HepG2 (cell line): ENCODE data around the gene CHST3. TPM values are rescaled to one million over a fixed set of nuclear protein-coding genes. Genes with fewer than 3 reads are reported as not detected.

ENCODE experiments used
- BCLAF1 ChIP-seq: fragments of 450-650 bp; IDR thresholded peaks from 2 replicates; pipeline ENCODE4 v1.6.1; 2017; ENCODE audit warnings: mild to moderate bottlenecking
- KLF6 ChIP-seq: IDR thresholded peaks from 2 replicates; pipeline ENCODE4 v1.8.0; 2016; ENCODE audit warnings: missing biosample characterization, missing genetic modification reagents
- RCOR2 ChIP-seq: IDR thresholded peaks from 2 replicates; pipeline ENCODE4 v1.6.1; 2016; ENCODE audit warnings: missing biosample characterization, missing genetic modification reagents
- SALL2 ChIP-seq: sonication (generic); formaldehyde crosslinking; IDR thresholded peaks from 2 replicates; pipeline ENCODE4 v1.8.1; 2023; ENCODE audit warnings: mild to moderate bottlenecking, missing genetic modification reagents, inconsistent platforms
- SIX1 ChIP-seq: sonication (generic); formaldehyde crosslinking; IDR thresholded peaks from 2 replicates; pipeline ENCODE4 v1.4.0; 2020; ENCODE audit warnings: missing genetic modification reagents, borderline replicate concordance
- SMYD3 ChIP-seq: sonication (generic); formaldehyde crosslinking; IDR thresholded peaks from 2 replicates; pipeline ENCODE4 v1.8.1; 2023; ENCODE audit warnings: mild to moderate bottlenecking, missing genetic modification reagents
- TBP ChIP-seq: sonication (generic); formaldehyde crosslinking; IDR thresholded peaks from 2 replicates; pipeline ENCODE4 v1.5.0; 2020; ENCODE audit warnings: missing genetic modification reagents
- WIZ ChIP-seq: sonication (generic); formaldehyde crosslinking; IDR thresholded peaks from 2 replicates; pipeline ENCODE4 v1.5.1; 2020; ENCODE audit warnings: mild to moderate bottlenecking, missing genetic modification reagents
- ZBTB49 ChIP-seq: sonication (generic); formaldehyde crosslinking; IDR thresholded peaks from 2 replicates; pipeline ENCODE4 v1.4.0; 2020; ENCODE audit warnings: missing genetic modification reagents, borderline replicate concordance
- ZNF263 ChIP-seq: sonication (generic); formaldehyde crosslinking; IDR thresholded peaks from 2 replicates; pipeline ENCODE4 v1.4.0; 2020; ENCODE audit warnings: missing genetic modification reagents
- ZNF451 ChIP-seq: sonication (generic); formaldehyde crosslinking; IDR thresholded peaks from 2 replicates; pipeline ENCODE4 v1.5.0; 2020; ENCODE audit warnings: mild to moderate bottlenecking, missing genetic modification reagents
- ZNF468 ChIP-seq: sonication (generic); formaldehyde crosslinking; IDR thresholded peaks from 2 replicates; pipeline ENCODE4 v1.8.0; 2022; ENCODE audit warnings: mild to moderate bottlenecking, moderate library complexity, missing genetic modification reagents
- ZNF580 ChIP-seq: IDR thresholded peaks from 2 replicates; pipeline ENCODE4 v1.6.1; 2016; ENCODE audit warnings: low read depth, borderline replicate concordance
- ZNF598 ChIP-seq: sonication (generic); formaldehyde crosslinking; IDR thresholded peaks from 2 replicates; pipeline ENCODE4 v1.5.1; 2020; ENCODE audit warnings: mild to moderate bottlenecking, missing genetic modification reagents, borderline replicate concordance
- ZNF616 ChIP-seq: sonication (generic); formaldehyde crosslinking; IDR thresholded peaks from 2 replicates; pipeline ENCODE4 v1.5.0; 2020; ENCODE audit warnings: low read depth, mild to moderate bottlenecking, missing genetic modification reagents
- ZNF678 ChIP-seq: sonication (generic); formaldehyde crosslinking; IDR thresholded peaks from 2 replicates; pipeline ENCODE4 v1.4.0; 2020; ENCODE audit warnings: mild to moderate bottlenecking, missing genetic modification reagents
- ZNF749 ChIP-seq: sonication (generic); formaldehyde crosslinking; IDR thresholded peaks from 2 replicates; pipeline ENCODE4 v1.8.0; 2022; ENCODE audit warnings: mild to moderate bottlenecking, missing genetic modification reagents, moderate library complexity, borderline replicate concordance
- ZNF770 ChIP-seq: sonication (generic); formaldehyde crosslinking; IDR thresholded peaks from 2 replicates; pipeline ENCODE4 v1.5.0; 2020; ENCODE audit warnings: mild to moderate bottlenecking, missing genetic modification reagents
- polyA plus RNA-seq, 8 experiments: library from polyadenylated mRNA; depleted of rRNA in 3 of 8; stranded (reverse) in 7 of 8; unstranded in 1 of 8; fragments of >200 nt; fragmentation: Illumina TruSeq in 4 of 8; extraction: Trizol in 4 of 8; gene quantifications; 2 replicates each; pipeline versions ENCODE4 v1.2.1 to v1.2.3, GENCODE V29; 2011 to 2016; ENCODE audit warnings: low read depth in 4 of 8, missing spikeins in 1 of 8, mixed read lengths in 1 of 8; ENCODE audit not compliant: insufficient read depth in 1 of 8
- total RNA-seq, 5 experiments: library from RNA; depleted of rRNA; stranded (reverse); fragments of >200 nt; fragmentation: Illumina TruSeq; extraction: Trizol; gene quantifications; 2 replicates each; pipeline ENCODE4 v1.2.3, GENCODE V29; 2016; ENCODE audit warnings: low read depth in 1 of 5
- TF ChIP-seq, protein P1 (sequence below): sonication (generic); formaldehyde crosslinking; IDR thresholded peaks from 2 replicates; pipeline ENCODE4 v1.8.1; 2022; ENCODE audit warnings: low read depth, mild to moderate bottlenecking, missing genetic modification reagents

Gene CHST3
- total and polyA plus RNA-seq, 2 of the 13 experiments (the other 11 are each of a cell fraction or from before 2014, with no cell fraction given) = 7.2 to 18.7 TPM

GRCh38 chr10:72044417-72045041 lies 80.3 kb downstream of the CHST3 start (continued):
- TF ChIP-seq, protein P1, sequence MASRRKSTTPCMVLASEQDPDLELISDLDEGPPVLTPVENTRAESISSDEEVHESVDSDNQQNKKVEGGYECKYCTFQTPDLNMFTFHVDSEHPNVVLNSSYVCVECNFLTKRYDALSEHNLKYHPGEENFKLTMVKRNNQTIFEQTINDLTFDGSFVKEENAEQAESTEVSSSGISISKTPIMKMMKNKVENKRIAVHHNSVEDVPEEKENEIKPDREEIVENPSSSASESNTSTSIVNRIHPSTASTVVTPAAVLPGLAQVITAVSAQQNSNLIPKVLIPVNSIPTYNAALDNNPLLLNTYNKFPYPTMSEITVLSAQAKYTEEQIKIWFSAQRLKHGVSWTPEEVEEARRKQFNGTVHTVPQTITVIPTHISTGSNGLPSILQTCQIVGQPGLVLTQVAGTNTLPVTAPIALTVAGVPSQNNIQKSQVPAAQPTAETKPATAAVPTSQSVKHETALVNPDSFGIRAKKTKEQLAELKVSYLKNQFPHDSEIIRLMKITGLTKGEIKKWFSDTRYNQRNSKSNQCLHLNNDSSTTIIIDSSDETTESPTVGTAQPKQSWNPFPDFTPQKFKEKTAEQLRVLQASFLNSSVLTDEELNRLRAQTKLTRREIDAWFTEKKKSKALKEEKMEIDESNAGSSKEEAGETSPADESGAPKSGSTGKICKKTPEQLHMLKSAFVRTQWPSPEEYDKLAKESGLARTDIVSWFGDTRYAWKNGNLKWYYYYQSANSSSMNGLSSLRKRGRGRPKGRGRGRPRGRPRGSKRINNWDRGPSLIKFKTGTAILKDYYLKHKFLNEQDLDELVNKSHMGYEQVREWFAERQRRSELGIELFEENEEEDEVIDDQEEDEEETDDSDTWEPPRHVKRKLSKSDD (CRISPR knock-in tag) = peak; percentile 80; the same call in 1 of the 2 replicates
- no peak for TF ChIP-seq SIX1 (CRISPR knock-in tag)
- peak; percentile 65; the same call in 1 of the 2 replicates for TF ChIP-seq SALL2
- TF ChIP-seq SMYD3 (CRISPR knock-in tag) = no peak
- TF ChIP-seq BCLAF1 = no peak
- 0 out of 2 replicates have a peak, but pooled peaks have one; percentile 51 for TF ChIP-seq ZNF451 (CRISPR knock-in tag)
- no peak for TF ChIP-seq WIZ (CRISPR knock-in tag)
- TF ChIP-seq ZNF468 (CRISPR knock-in tag) = 0 out of 2 replicates have a peak, but pooled peaks have one; percentile 44
- no peak for TF ChIP-seq ZNF678 (CRISPR knock-in tag)
- peak; percentile 88; the same call in 1 of the 2 replicates for TF ChIP-seq ZNF598
- no peak; the same call in 1 of the 2 replicates for TF ChIP-seq RCOR2 (CRISPR knock-in tag)
- TF ChIP-seq ZNF616 (CRISPR knock-in tag) = peak; percentile 73; the same call in 1 of the 2 replicates
- TF ChIP-seq TBP (CRISPR knock-in tag) = no peak
- TF ChIP-seq ZNF749 = no peak
- TF ChIP-seq ZNF580 (CRISPR knock-in tag) = peak; percentile 78; the same call in 1 of the 2 replicates
- TF ChIP-seq ZBTB49 (CRISPR knock-in tag) = no peak
- no peak; the same call in 1 of the 2 replicates for TF ChIP-seq ZNF770
- peak; percentile 93 for TF ChIP-seq ZNF263 (CRISPR knock-in tag)
- no peak for TF ChIP-seq KLF6
